IPS DF 19.7 (cell line): ENCODE measurements around the gene GFAP.

Experiments used
- DNase-seq: peaks from one replicate; pipeline ENCODE4 v3.0.0-alpha.2; 2013; ENCODE audit warnings: low read depth, low spot score

GFAP gene

GRCh38 chr17:44902135-44902760, 13.1 kb downstream of the GFAP start:
- DNase-seq, result no peak

DNA sequence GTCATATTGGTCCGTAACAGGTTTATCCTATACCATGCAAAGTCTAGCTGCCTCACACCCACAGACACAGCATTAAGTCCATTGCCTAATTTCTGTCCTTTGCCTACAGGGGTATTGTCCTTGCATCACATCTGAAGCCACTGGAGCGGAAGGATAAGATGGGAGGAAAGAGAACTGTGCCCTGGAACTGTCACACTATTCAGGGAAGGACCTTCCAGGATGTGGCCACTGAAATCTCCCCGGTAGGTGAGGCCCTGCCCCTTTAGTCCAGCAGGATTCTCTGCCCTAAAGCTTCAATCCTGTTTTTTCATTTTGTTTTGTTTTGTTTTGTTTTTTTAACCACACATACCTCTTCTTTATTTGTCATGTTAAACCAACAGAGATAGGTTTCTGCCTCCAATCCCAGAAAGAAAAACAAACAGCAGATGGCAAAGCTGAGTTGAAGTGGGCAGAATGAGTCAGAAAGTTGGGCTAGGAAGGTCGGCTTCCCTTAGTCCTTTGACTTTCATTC, 13.8 kb downstream of the GFAP start:
- DNase-seq, result no peak

GRCh38 chr17:44900894-44901293, 14.4 kb downstream of the GFAP start:
- DNase-seq, result no peak

GRCh38 chr17:44899074-44899782, 16.1 kb downstream of the GFAP start, which contains the start of gene EFTUD2:
Gene EFTUD2, minus strand, starts transcription at chr17:44899445. Its CDS starts 4,924 bp downstream, at chr17:44894521.
- no peak for DNase-seq

GRCh38 chr17:44898768-44899073, 16.6 kb downstream of the GFAP start:
- no peak for DNase-seq

GRCh38 chr17:44894642-44895041, 20.7 kb downstream of the GFAP start:
- DNase-seq, result no peak

DNA sequence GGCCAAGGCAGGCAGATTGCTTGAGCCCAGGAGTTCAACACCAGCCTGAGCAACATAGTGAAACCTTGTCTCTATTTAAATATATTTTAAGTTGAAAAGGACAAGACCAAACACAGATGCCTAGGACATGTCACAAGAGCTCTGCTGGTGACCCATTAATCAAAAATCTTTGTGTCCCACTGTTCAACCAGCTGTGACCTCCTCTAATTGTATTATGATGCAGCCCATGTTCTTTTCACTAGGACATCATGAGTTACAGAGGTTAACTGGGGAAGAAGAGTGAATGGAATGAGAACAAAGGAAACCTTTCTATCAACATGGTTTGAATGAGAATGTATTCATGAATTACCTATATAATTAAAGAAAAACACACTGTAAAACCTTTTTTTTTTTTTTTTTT, 23.1 kb downstream of the GFAP start:
- no peak for DNase-seq

GRCh38 chr17:44889003-44889402, 26.3 kb downstream of the GFAP start:
- DNase-seq, result no peak

DNA sequence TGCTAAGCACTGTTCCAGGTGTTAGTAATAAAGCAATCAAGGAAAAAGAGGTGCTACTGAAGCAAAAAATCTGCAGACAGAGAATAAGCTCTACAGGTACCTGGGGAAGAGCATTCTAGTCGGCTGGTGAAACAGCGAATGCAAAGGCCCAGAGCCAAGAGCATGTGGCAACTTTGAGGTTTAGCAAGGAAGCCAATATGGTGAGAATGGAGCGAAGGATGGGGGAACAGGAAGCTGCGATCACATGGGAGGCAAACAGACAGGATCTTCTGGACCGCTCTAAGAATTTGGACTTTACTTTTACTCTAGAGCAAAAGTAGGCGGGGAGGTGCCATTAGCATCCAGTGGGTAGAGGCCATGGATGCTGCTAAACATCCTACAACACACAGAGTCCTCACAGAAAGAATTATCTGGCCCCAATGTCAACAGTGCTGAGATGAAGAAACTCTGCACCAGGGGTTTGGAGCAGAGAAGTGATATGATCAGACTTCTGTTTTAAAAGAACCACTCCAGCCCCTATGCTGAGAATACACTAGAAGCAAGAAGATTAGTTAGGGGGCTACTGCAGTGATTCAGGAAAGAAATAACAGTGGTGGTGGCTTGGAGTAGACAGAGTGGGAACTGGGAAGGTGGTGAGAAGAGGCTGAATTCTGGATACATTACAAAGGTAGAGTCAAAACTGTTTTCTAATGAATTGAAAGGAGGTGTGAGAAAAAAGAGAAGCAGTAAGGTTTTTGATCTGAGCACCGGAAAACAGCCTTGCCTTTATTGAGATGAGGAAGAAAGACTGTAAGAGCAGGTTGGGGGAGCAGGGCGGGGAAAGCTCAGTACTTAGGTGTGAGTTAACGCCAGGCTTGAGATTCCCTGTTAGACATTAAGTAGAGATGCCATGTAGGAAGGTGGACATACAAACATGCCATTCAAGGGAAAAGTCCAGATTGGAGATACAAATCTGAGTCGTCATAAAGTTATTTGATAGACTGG, 27.0 kb downstream of the GFAP start:
- DNase-seq, result no peak

DNA sequence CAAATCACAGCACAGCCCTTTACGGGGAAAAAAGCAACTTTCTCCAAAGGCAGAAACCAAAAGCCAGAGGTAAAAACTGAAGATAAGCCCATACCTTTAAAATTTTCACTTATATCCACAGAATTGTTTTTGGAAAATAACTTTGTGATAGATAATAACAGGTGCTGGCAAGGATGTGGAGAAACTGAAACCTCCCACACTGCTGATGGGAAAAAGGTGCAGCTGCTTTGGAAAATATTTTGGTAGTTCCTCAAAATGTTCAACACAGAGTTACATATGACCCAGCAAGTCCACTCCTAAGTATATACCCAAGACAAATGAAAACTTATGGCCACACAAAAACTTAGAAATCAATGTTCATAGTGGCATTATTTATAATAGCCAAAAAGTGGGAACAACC, 28.3 kb downstream of the GFAP start:
- DNase-seq, result no peak

DNA sequence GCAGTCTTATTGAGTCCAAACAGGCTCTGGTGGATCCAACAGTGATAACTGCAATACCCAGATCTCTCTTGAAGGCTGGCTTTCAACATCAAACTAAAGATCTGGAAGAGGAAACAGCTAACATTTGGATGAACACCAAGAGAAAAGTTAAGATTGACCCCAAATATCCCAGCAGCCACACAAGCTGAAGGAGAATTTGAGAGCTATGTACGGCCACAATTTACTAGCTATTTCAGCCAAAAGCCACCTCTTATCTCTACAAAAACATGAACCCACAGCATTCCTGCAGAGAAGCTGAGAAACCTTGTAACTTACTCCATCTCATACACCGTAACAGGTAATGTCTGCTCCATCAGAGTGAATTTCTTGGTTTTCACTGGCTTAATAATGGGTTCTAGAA, 30.4 kb downstream of the GFAP start:
- DNase-seq, result no peak

DNA sequence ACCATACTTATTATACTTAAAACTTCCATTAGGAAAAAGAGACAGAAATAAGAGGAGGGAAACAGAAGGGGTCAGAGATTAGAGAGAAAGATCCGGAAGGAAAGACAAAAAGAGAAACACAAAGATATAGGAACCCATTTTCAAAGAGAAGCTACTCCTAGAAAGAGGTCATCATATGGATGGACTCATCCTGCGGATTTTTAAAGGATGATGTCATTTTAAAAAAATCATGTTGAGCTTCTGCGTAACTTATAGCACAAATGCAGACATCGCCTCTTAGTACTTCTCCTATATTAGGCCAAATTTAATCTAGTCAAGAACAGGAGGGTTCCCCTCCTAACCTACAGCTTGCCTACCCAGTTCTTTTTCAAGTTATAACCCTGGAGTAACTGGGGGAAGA, 34.2 kb downstream of the GFAP start:
- DNase-seq, result no peak

- DNase-seq, result no peak
These were observed 35.2 kb downstream of the GFAP start for GRCh38 chr17:44880062-44880461.

GRCh38 chr17:44879376-44879775, 35.9 kb downstream of the GFAP start:
- no peak for DNase-seq

- DNase-seq, result no peak
These were observed 36.6 kb downstream of the GFAP start for GRCh38 chr17:44878627-44879221.

DNA sequence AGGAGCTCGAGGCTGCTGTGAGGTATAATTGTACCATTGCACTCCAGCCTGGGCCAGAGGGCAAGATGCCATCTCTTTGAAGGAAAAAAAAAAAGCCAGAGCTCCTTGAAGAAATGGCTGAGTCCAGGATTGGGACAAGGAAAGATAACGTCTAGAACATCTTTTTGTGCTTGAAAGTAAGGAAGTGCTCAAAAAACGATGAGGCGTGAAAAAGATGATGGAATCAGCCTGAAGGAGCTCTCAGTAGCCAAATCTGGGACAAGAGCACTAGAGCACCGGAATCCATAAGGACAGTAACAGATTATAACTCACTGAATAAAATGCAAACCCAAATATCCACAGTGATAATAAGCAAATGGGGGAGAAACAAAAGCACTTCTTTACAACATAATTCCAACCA, 38.2 kb downstream of the GFAP start:
- DNase-seq, result no peak

DNA sequence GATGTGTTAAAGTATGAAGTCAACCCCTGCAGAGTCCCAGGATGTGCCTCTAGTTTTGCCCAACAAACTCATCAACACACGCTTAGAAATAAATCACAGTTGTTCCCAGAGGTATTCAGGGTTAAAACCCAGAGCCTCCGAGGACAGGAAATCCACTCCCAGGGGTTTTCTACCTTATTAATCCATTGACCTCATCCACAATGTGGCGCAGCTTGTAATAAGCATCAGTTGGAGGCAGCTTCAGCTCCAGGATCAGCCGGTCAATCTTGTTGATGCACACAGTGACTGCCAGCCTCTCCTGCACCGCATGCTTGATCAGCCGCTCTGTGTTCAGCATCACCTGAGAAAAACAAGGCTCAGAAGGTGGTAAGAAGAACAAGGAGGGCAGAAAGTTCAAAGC, 39.5 kb downstream of the GFAP start:
- no peak for DNase-seq

- DNase-seq, result no peak
These were observed 43.0 kb downstream of the GFAP start for GRCh38 chr17:44872131-44872768.

GRCh38 chr17:44871556-44871955, 43.7 kb downstream of the GFAP start:
- DNase-seq, result no peak

DNA sequence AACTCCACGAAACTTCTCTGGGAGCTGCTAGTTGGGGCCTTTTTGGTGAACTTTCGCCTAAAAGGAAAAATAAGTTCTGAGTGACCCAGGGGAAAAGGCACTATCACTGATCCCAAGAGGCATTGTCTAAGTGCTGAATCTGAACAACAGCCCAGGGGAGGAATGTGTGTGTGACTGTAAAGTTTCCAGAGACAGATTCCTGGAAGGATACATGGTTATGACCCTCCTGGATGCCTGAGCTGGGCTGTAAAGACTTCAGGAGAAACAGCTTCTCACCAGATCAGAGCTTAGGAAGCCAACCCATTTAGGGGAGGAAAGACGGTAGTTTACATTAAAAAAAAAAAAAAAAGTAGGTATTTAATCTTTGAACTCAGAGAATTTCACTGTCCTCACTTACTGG, 47.5 kb downstream of the GFAP start:
- DNase-seq, result no peak

- DNase-seq, result no peak
These were observed 49.4 kb downstream of the GFAP start for GRCh38 chr17:44865931-44866330.
